PFSK-1 (cell line): ENCODE data around the gene RBM33. TPM values are rescaled to one million over a fixed set of nuclear protein-coding genes. Genes with fewer than 3 reads are reported as not detected.
A peak's percentile ranks its signal among the peaks of the same experiment; 100 is the strongest.

Experiments used
- FOXP2 ChIP-seq: optimal IDR thresholded peaks from 2 replicates; pipeline ENCODE3; 2011; ENCODE audit warnings: borderline replicate concordance, control low read depth, inconsistent platforms; ENCODE audit not compliant: insufficient read depth; ENCODE audit errors: extremely low read length, extremely low read depth
- POLR2AphosphoS5 ChIP-seq: IDR thresholded peaks from 2 replicates; pipeline ENCODE4 v1.6.1; 2012; ENCODE audit warnings: low read depth, mild to moderate bottlenecking, control low read depth, low read length, moderate library complexity
- SIN3A ChIP-seq: IDR thresholded peaks from 2 replicates; pipeline ENCODE4 v1.6.1; 2012; ENCODE audit warnings: mild to moderate bottlenecking, low read length, moderate library complexity, borderline replicate concordance; ENCODE audit not compliant: insufficient read depth
- TAF1 ChIP-seq: IDR thresholded peaks from 2 replicates; pipeline ENCODE4 v1.6.1; 2012; ENCODE audit warnings: low read length, control low read depth, borderline replicate concordance; ENCODE audit not compliant: insufficient read depth
- polyA plus RNA-seq: library from polyadenylated mRNA; unstranded; fragments of >200 nt; gene quantifications from one replicate; pipeline ENCODE4 v1.2.1, GENCODE V29; 2012; ENCODE audit warnings: low read depth, missing spikeins; ENCODE audit not compliant: insufficient read length
- TF ChIP-seq, protein P1 (sequence below), 2 experiments: IDR thresholded peaks; 2 replicates each; pipeline versions ENCODE4 v1.6.1 to v1.8.0; 2011 to 2012; ENCODE audit warnings: low read depth in 2 of 2, low read length in 2 of 2, control low read depth in 1 of 2, inconsistent platforms in 1 of 2, mild to moderate bottlenecking in 1 of 2, moderate library complexity in 1 of 2; ENCODE audit not compliant: insufficient read depth in 1 of 2

The RBM33 gene
- 37.1 TPM for polyA plus RNA-seq

DNA sequence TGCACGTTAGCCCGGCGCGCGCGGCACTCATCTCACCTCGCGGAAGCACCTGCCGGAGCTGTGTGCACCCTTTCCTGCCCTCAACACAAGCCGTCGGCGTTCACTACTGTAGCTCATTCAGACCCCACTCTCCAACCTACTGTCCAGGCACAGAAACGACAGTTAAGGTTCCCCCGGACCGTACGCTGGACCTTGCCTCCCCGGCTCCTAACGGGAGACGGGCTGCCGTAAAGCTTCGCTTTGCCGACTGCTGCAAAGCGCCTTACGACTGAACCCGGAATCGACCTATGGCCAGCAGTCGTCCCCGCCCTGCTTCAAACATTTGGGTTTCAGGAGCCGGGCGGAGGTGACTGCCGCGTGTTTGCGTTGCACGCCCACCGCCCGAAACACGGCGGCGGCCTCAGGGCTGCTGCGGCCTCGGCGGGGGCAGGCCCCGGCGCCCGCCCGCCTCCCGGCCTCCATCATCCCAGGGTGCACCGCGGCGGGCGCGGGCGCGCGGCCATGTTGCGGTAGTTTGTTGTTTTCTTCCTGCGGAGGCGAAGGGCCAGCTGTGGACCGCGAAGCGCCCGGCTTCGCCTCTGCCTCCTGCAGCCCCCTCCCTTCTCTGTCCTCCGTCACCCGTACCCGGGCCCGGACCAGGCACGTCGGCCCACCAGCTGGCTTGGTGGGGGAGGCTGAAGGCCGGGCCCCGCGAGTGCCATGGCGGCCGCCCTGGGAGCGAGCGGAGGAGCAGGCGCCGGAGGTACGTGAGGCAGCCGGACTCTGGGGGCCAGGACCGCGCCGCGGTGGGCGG, at the start of gene RBM33:
Gene RBM33, plus strand, starts transcription at position 484 of the 793 bp plus-strand sequence. Its CDS starts 216 bp downstream, at position 700.
- TF ChIP-seq POLR2AphosphoS5 (peak; percentile 79), TAF1 (peak; percentile 77), SIN3A (no peak; the same call in 1 of the 2 replicates), FOXP2 (peak; percentile 13)
- TF ChIP-seq, protein P1, sequence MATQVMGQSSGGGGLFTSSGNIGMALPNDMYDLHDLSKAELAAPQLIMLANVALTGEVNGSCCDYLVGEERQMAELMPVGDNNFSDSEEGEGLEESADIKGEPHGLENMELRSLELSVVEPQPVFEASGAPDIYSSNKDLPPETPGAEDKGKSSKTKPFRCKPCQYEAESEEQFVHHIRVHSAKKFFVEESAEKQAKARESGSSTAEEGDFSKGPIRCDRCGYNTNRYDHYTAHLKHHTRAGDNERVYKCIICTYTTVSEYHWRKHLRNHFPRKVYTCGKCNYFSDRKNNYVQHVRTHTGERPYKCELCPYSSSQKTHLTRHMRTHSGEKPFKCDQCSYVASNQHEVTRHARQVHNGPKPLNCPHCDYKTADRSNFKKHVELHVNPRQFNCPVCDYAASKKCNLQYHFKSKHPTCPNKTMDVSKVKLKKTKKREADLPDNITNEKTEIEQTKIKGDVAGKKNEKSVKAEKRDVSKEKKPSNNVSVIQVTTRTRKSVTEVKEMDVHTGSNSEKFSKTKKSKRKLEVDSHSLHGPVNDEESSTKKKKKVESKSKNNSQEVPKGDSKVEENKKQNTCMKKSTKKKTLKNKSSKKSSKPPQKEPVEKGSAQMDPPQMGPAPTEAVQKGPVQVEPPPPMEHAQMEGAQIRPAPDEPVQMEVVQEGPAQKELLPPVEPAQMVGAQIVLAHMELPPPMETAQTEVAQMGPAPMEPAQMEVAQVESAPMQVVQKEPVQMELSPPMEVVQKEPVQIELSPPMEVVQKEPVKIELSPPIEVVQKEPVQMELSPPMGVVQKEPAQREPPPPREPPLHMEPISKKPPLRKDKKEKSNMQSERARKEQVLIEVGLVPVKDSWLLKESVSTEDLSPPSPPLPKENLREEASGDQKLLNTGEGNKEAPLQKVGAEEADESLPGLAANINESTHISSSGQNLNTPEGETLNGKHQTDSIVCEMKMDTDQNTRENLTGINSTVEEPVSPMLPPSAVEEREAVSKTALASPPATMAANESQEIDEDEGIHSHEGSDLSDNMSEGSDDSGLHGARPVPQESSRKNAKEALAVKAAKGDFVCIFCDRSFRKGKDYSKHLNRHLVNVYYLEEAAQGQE (IDR thresholded peaks at IDR 0.05; ENCODE audit: insufficient read depth in 1 of 2, low read depth in 2 of 2, low read length in 2 of 2) = peak in 1 of 2 experiments; percentile 33; a peak in 1 of 4 replicates

- TF ChIP-seq SIN3A = no peak
- TF ChIP-seq, protein P1 (IDR thresholded peaks at IDR 0.05; ENCODE audit: insufficient read depth in 1 of 2, low read depth in 2 of 2, low read length in 2 of 2) = no peak
- no peak for TF ChIP-seq POLR2AphosphoS5
- TF ChIP-seq FOXP2 = no peak
- no peak for TF ChIP-seq TAF1
Measured at GRCh38 chr7:155594961-155595366, 49.5 kb upstream of the RBM33 start.

DNA sequence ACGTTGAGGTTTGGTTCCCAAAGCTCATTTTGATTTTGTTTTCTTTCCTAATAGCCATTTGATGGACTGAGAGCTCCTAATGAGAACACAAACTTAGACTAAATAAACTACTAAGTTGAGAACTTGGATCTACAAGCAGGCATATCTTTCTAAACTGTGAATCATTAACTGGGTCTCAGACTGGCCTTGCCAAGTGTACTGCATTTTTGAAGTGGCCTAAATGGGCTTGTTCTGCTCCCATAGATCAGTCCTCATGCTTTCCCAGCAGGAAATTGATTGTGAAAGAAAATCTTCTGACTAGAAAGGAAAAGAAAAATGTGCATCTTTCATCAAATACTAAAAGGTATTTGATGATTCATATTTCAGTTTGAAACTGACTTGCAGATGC, 46.7 kb upstream of the RBM33 start:
- TF ChIP-seq POLR2AphosphoS5 (no peak), SIN3A (no peak), FOXP2 (no peak), TAF1 (no peak)
- TF ChIP-seq, protein P1 (IDR thresholded peaks at IDR 0.05; ENCODE audit: insufficient read depth in 1 of 2, low read depth in 2 of 2, low read length in 2 of 2) = no peak

DNA sequence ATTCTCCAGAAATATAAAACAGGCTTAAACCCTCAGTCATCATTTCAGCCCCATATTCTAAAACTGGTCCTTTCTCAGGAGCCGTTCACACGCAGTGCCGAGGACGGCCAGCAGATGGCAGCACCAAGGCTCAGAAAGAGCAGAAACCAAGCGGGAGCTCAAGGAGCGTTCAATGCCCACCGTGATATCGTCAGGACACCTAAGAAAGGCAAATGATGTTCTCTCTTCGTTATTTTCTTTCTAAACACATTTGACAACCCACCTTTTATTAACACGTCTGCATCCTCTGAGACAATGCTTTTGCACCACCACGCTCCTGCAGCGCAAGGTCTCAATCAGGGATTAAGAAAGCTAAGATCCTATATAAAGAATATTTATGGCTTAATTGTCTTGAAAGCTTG, 45.7 kb upstream of the RBM33 start:
- TF ChIP-seq SIN3A (no peak), POLR2AphosphoS5 (no peak), FOXP2 (no peak), TAF1 (no peak)
- TF ChIP-seq, protein P1 (IDR thresholded peaks at IDR 0.05; ENCODE audit: insufficient read depth in 1 of 2, low read depth in 2 of 2, low read length in 2 of 2) = no peak
